DND-41 (cell line): ENCODE results near the gene DYNLT3.
A peak's percentile ranks its signal among the peaks of the same experiment; 100 is the strongest.

Experiments used
- ATAC-seq: fragments of 200-7000 bp; cut with Tn5 transposase; 3 replicates; pipeline ENCODE4 v1.9.1; 2021; ENCODE audit warnings: low read depth; ENCODE audit not compliant: insufficient read depth
- DNase-seq: peaks from one replicate; pipeline ENCODE4 v3.0.0-alpha.2; 2020
- H2AFZ ChIP-seq: 2 replicates; pipeline ENCODE4 v1.6.0; 2012; ENCODE audit warnings: low read depth, low read length
- H3K27ac ChIP-seq: 2 replicates; pipeline ENCODE4 v1.5.1; 2012; ENCODE audit warnings: low read length, inconsistent platforms
- H3K27me3 ChIP-seq: fragments of 200-600 bp; sonication (generic); 2 replicates; pipeline ENCODE4 v1.6.0; 2012; ENCODE audit warnings: low read length, mild to moderate bottlenecking, inconsistent platforms; ENCODE audit not compliant: insufficient read depth, poor library complexity
- H3K36me3 ChIP-seq: 2 replicates; pipeline ENCODE4 v1.5.1; 2012; ENCODE audit warnings: low read length, inconsistent platforms; ENCODE audit not compliant: insufficient read depth
- H3K4me1 ChIP-seq: 2 replicates; pipeline ENCODE4 v1.5.1; 2012; ENCODE audit warnings: mild to moderate bottlenecking, low read length; ENCODE audit not compliant: insufficient read depth
- H3K4me2 ChIP-seq: 2 replicates; pipeline ENCODE4 v1.6.0; 2012; ENCODE audit warnings: mild to moderate bottlenecking, moderate library complexity, low read length, inconsistent platforms; ENCODE audit not compliant: insufficient read depth
- H3K4me3 ChIP-seq, 2 experiments: fragments of 200-600 bp in 1 of 2; shearing (Covaris generic) in 1 of 2; 2 replicates each; pipeline ENCODE4 v1.5.1; 2012 to 2016; ENCODE audit warnings: inconsistent platforms in 2 of 2, low read length in 2 of 2, mild to moderate bottlenecking in 2 of 2, low read depth in 1 of 2, moderate library complexity in 1 of 2
- H3K79me2 ChIP-seq: 2 replicates; pipeline ENCODE4 v1.6.0; 2012; ENCODE audit warnings: low read length, inconsistent platforms; ENCODE audit not compliant: insufficient read depth
- H3K9ac ChIP-seq: 2 replicates; pipeline ENCODE4 v1.6.0; 2012; ENCODE audit warnings: low read depth, mild to moderate bottlenecking, inconsistent platforms, low read length, moderate library complexity
- H3K9me3 ChIP-seq: 2 replicates; pipeline ENCODE4 v1.5.1; 2012; ENCODE audit warnings: low read length, moderate library complexity, mild to moderate bottlenecking, inconsistent platforms; ENCODE audit not compliant: insufficient read depth, severe bottlenecking
- H4K20me1 ChIP-seq: 2 replicates; pipeline ENCODE4 v1.6.0; 2012; ENCODE audit warnings: low read length; ENCODE audit not compliant: insufficient read depth
- EZH2 ChIP-seq: IDR thresholded peaks from 3 replicates; pipeline ENCODE4 v1.6.1; 2012; ENCODE audit warnings: borderline replicate concordance, low read depth, mild to moderate bottlenecking, moderate library complexity, low read length, inconsistent platforms; ENCODE audit not compliant: severe bottlenecking
- TF ChIP-seq, protein P1 (sequence below): IDR thresholded peaks from 2 replicates; pipeline ENCODE4 v1.5.1; 2012; ENCODE audit warnings: borderline replicate concordance, low read length, moderate library complexity, mild to moderate bottlenecking; ENCODE audit not compliant: poor library complexity, severe bottlenecking; ENCODE audit errors: extremely low read depth

The DYNLT3 gene

DNA sequence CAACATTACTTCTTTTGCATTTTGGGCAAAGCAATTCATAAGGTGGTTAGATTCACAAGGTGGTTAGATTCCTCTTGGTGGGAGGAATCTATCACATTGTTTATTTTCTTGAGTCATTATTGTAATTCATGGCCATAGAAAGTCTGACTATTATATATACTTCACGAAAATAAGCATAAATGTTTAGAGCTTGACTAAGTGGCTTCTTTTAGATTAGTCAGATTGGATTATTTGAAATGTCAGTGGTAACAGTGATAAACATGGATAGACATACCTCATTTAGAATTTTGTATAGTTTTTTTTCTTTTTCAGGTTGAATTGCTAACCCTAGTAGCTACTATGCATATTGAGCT is 24.9 kb upstream of the DYNLT3 start:
- no peaks in the 10 kb centered on the region for H3K9me3 ChIP-seq
- peaks cover 5% of the 10 kb centered on the region for H3K27me3 ChIP-seq
- TF ChIP-seq EZH2, result no peak
- TF ChIP-seq, protein P1, sequence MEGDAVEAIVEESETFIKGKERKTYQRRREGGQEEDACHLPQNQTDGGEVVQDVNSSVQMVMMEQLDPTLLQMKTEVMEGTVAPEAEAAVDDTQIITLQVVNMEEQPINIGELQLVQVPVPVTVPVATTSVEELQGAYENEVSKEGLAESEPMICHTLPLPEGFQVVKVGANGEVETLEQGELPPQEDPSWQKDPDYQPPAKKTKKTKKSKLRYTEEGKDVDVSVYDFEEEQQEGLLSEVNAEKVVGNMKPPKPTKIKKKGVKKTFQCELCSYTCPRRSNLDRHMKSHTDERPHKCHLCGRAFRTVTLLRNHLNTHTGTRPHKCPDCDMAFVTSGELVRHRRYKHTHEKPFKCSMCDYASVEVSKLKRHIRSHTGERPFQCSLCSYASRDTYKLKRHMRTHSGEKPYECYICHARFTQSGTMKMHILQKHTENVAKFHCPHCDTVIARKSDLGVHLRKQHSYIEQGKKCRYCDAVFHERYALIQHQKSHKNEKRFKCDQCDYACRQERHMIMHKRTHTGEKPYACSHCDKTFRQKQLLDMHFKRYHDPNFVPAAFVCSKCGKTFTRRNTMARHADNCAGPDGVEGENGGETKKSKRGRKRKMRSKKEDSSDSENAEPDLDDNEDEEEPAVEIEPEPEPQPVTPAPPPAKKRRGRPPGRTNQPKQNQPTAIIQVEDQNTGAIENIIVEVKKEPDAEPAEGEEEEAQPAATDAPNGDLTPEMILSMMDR, result no peak
- no peaks in the 10 kb centered on the region for H4K20me1 ChIP-seq
- no peak for ATAC-seq
- H3K4me3 ChIP-seq, result no peak overlapping the region
- no peak overlapping the region for H3K4me2 ChIP-seq
- H3K79me2 ChIP-seq, result no peaks in the 10 kb centered on the region
- no peak overlapping the region for H3K9ac ChIP-seq
- H3K4me1 ChIP-seq, result peaks cover 9% of the 10 kb centered on the region
- H3K36me3 ChIP-seq, result no peaks in the 10 kb centered on the region
- no peak overlapping the region for H3K27ac ChIP-seq
- DNase-seq, result no peak
- H2AFZ ChIP-seq, result no peak overlapping the region

DNA sequence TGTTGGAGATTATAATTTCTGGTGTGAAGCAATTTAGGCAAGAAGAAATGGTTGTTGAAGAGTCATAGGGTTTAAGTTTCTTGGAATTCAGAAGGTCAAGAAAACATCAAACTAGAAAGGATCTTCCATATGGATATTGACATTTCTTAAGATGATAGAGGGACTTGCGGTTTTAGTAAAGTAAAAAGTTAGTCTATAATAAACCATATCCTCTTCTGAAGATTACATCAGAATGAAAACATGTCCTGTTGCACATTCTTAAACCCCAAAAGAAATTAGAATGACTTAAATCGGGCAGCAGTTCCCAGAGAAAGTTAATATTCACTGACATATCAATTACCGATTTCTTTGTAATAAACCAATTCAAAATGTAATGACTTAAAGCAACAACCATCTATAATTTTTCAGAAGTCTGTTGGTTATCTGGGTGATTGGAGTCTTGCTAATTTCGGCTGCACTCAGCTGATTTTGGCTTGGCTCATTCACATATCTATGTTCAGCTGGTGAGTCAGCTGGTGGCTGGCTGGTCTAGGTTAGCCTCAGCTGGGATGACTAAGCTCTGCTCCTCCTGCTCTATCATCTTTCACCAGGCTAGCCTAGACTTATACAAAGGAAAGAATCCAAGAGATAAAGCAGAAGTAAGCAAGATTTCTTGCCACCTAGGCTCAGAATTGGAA is 24.4 kb upstream of the DYNLT3 start:
- DNase-seq (no peak), ATAC-seq (no peak)
- Histone ChIP-seq H3K4me1 (peaks cover 9% of the 10 kb centered on the region), H3K9ac (no peak overlapping the region), H3K27ac (no peak overlapping the region), H4K20me1 (no peaks in the 10 kb centered on the region), H3K4me2 (no peak overlapping the region), H3K79me2 (no peaks in the 10 kb centered on the region), H3K27me3 (peaks cover 5% of the 10 kb centered on the region), H3K4me3 (no peak overlapping the region), H2AFZ (no peak overlapping the region), H3K9me3 (no peaks in the 10 kb centered on the region), H3K36me3 (no peaks in the 10 kb centered on the region)
- TF ChIP-seq, protein P1, result no peak
- TF ChIP-seq EZH2, result no peak

DNA sequence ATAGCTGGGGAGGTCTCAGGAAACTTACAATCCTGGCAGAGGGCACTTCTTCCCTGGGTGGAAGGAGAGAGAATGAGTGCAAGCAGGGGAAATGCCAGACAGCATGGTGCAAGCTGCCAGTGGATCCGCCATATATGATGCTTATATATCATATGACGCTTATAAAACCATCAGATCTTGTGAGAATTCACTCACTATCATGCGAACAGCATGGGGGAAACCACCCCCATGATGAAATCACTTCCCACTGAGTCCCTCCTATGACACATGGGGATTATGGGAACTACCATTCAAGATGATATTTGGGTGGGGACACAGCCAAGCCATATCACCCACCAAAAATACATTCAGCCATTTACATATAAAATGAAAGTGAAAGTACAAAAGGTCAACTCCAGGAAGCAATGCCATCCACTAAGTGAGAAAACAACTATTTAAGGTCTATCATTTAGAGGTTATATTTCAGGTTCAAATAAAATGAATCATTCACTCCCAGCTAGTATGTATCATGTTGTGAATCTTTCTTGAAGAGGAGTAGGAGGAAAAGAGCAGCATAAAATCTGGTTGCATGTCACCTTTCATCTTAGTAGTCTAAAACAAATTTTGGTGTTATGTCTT is 20.3 kb upstream of the DYNLT3 start:
- Histone ChIP-seq H3K4me3 (peak overlapping the region in 1 of 2 experiments; percentile 36; a peak in 2 of 4 replicates), H3K9ac (no peak overlapping the region), H4K20me1 (no peaks in the 10 kb centered on the region), H3K27ac (peak overlapping the region; percentile 16; the same call in 1 of the 2 replicates), H3K27me3 (no peaks in the 10 kb centered on the region), H3K36me3 (no peaks in the 10 kb centered on the region), H2AFZ (peak overlapping the region; percentile 72), H3K4me2 (peak overlapping the region; percentile 16; the same call in 1 of the 2 replicates), H3K9me3 (no peaks in the 10 kb centered on the region), H3K79me2 (no peaks in the 10 kb centered on the region), H3K4me1 (peaks cover 9% of the 10 kb centered on the region)
- DNase-seq (peak; percentile 4), ATAC-seq (peak; percentile 67; the same call in 2 of the 3 replicates)
- TF ChIP-seq EZH2, result no peak
- TF ChIP-seq, protein P1, result no peak
